Stimulated activated CD8-positive, alpha-beta memory T cell treated with anti-CD3 and anti-CD28 coated beads, Interleukin-7, amount 100 ng/mL, for 1 hour (primary cell): ENCODE measurements around the gene DPP7.
"Not testable (repeated sequence)": the region's sequence is repeated elsewhere in the genome, so short reads cannot be mapped to it uniquely, and the experiment has no call there.

ENCODE experiments used
- DNase-seq, 2 donors: peaks; one replicate each; pipeline ENCODE4 v3.0.0-alpha.2; 2020; ENCODE audit warnings: low read depth in 2 of 2

Gene DPP7

DNA sequence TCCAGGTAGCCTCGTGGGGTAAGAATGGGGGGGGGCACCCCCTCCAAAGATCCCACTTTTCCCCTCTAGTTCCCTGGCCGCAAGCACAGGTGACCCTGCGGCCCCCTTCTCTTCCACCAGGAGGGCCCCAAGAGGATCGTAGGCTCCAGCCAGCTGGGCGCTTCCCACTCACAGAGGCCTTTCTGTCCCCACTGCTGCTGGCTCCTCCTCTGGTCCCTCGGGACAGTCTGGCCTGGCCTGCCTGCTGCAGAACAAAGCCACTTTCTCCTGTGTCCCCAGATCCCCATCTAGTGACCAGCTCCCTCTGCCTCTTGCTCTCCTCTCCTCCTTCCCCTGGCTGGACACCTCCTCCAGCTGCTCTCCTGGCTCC is 43.6 kb downstream of the DPP7 start:
- DNase-seq, result no peak

DNA sequence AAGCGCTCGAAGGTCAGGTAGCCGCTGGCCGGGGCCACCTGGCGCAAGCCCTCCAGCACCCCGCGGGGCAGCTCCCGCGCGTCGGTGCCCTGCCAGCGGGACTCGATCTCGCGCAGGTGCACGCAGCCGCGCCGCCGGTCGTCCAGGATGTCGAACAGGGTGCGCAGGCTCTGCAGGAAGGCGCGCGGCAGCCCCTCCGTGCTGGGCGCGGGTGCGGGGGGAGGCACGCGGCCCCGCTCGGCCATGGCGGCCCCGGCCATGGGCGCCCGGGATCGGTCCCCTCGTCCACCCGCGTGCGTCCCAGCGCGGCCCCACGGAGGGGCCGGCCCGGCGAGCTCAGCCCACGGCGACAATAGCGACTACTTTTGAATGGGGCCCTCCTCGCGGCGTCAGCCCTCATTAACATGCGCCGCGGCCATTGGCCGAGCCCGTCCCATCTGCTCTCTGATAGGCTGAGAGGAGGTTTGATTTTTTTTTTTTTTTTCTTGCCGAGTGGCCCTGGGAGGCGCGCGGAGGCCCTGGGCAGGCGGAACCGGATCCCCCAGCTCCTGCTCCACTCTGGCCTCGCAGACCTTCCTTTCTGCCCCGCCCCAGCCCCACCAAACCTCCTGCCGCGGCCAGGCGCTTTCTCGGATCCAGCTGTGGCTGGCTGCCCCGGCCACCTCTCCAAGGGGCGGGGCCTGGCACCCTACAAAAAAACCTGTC is 44.2 kb downstream of the DPP7 start, which contains the start of gene SAPCD2:
TSS of gene SAPCD2 (minus strand) at position 357 of the 705 bp plus-strand sequence. CDS start at position 260, 97 bp downstream.
- DNase-seq, result peak; percentile 63

DNA sequence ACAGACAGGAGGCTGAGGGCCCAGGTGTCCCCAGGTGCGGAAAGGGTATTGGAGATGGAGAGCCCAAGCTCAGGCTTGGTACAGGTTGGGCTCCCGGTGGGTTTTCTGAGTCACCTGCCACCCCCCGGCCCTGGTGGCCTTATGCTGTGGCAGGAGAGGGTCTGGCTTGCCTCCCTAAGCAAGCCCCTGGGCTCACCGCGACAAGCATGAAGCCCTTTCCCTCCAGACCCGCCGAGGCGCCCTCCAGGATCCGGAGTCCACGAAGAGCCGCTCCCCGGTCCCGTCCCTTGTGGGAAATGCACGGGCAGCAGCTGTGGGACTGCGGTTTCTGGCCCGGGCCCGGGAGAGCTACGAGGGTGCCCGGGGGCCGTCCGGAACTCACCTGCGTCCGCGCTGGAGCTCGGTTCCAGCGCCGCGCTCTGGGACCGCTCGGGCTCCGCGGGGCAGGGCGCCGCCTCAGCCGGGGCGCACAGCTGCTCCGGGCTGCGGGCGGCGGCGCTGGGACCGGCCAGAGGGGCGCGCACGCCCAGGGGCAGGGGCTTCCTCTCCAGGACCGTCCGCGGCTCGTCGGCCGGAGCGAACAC is 44.9 kb downstream of the DPP7 start:
- DNase-seq, result no peak

DNA sequence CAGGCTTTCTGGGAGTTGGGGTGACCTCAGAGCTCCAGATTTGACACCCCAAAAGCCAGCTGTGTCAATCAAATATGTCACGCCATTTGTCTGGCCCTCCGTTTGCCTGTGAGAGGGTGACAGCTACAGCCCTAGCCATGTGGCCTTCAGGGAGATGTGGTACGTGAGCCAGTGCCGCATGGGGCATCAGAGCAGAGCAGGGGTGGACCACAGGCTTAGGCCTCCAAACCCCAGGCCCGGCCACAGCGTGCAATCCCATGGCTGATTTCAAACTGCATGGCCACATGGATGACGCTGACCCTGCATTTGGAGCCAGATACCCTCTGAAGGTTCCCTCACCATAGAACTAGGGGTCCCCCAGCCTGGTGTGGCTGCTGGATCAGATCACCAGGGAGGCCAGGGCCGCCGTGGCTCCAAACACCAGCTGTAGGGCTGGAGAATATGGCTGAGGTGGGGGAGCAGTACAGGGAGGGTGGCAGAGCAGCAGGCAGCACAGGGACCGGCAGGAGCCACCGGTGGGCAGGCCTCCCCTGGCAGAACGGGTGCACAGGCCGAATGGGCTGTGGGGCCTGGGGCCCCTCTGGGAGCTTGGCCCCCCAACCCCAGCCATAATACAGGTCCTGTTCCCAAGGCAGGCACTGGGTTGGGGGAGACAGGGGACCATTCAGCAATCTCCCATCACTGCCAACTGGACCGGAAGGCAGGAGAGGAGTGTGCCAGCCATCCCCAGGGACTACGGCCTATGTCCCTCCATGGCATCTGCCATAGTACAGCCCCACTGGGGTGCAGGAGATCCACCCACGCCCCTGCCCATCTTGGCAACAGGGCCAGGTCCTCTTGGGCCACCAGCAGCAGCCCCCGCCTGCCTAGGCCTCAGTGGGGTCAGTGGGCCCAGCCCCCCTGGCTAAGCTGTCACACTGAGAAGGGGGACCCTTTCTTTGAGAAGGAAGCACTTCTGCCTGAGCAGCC is 45.7 kb downstream of the DPP7 start:
- DNase-seq, result no peak

DNA sequence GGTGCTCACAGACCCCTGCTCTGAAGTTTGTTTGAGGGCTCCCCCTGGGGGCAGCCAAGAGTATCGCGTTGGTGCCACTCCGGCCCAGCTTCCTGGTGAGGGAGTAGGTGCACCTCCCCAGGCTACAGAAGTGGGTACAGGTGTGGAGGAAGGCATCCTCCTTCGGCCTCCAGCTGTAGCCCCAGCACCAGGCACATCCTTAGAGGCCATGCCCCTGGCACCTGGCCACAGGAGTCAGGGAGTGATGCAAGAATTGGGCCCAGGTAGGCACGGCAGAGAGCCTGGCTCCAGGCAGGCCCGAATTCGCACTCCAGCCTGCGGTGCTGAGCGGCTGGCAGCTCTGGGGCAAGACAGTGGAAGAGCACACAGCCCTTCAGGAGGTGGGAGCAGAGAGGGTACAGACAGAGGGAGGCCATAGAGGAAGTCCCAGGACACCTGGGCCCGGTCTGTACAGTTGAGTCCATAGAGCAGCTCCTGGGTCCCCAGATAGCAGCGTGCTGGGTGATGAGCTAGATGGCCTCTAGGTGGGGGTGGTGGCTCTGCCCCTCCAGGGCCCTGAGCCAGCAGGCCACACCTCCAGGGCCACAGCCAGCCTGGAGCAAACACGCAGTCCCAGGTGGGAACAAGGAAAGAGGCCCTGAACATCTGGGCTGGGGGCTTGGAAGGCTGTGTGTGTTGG is 46.5 kb downstream of the DPP7 start:
- DNase-seq, result peak; percentile 65 to 78

DNA sequence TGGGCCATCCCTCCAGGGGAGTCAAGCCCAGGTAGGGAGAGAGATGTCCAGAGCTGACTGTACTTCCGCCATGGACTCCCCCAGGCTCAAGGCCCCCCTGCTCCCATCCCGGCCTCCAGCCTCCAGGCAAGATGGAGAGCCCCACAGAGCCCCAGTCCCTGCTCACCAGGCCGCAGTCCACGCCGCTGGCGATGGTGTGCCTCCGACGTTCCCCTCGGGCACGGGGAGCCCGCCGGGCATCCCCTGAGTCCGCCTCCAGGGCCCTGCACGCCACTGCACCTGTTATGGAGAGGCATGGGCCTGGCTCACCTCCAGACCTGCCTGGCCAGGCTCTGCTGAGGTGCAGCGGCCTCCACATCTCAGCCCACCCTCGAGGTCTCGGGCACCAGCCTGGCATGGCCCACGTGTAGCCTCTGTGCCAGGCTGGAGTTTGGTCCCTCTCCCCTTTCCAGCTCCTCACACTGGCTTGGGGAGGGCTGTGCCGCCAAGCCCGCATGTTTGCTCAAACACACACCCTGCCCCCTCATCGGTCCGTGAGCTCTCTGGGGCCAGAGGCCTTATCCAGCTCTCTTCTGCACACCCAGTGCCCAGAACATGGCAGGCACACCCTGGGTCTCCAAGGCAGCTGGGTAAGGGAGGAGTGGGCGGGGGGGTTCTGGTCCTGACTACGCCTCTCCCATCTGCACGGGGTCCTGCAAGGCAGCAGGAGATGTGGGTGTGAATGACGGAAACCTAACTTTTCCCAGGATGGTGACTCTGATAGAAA is 48.3 kb downstream of the DPP7 start:
- DNase-seq, result no peak

DNA sequence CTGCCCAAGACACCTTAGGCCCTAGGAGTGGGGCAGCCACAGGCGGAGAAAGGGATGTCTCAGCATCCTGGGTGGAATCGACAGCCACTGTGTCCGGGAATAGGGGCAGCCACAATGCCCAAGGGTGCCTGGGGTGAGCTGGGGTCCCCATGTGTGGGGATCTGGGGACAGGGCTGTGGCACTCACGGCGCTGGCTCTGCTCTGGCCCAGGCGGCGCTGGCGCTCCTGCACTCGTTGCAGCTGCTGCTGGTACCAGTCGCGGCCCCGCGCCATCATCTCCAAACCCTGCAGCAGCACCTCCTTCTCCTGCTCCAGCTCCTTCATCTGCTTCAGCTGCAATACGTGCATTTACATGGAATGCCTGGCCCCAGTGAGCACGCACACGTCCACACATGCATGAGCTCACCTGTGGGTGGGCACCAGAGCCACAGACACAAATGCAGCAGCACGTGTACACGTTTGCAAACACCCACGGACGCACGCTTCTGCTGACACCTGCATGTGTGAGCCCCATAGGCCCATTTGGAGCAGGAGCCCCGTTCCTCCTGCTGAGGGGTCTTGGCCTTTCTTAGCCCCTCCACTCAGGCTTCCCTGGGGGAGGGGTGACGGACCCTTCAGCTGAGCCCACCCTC is 49.1 kb downstream of the DPP7 start:
- no peak for DNase-seq

DNA sequence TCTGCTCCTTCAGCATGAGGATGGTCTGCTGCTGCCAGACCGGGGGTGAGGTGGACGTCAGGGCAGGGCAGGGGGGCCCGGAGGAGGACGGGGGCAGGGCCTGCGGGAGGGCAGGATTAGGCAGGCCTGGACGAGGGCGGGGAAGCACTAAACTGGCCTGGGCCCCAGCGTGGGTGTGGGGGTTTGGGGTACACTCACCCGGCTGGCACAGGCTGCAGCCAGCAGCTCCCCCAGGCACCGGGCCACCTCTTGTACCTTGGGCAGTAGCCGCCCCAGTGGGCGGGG is 49.7 kb downstream of the DPP7 start:
- DNase-seq, result no peak

DNA sequence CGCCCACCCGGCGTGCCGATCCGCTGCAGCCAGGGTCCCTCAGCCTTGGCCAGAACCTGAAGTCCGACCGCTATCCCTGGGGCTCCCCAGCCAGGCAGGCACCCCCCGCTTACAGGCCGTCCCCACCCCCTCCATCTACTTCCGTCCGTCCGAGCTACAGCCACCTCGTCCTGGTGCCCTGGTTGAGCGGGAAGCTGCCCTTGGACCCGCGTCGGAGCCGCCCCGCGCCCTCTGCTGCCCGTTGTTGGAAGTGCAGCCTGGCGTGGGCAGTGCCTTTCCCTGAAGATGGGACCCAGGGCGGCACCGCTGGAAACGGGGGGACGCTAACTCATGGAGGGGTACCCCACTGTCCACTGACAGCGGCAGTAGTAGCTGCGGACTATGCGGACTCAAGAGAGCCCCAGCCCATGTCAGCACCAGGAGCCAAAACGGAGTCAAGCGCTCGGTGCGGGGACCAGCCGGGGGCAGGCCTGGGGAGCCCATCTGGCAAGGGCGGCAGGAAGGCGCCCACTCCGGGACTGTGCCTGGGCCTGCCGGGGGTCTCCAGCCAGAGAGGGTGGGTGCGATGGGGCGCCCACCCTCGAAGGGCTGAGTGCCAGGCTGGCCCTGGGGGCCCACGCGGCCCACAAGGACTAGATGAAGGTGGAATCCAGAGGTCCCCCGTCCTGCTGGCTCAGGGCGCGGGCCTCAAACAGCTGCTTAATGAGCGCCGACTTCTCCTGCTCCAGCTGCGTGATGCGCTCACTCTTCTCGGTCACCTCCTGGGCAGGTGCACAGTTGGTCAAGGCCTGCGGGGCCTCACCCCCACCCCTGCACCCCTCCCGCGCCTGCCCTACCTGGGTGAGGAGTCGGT is 50.3 kb downstream of the DPP7 start:
- DNase-seq, result peak in 1 of 2 donors; percentile 49

DNA sequence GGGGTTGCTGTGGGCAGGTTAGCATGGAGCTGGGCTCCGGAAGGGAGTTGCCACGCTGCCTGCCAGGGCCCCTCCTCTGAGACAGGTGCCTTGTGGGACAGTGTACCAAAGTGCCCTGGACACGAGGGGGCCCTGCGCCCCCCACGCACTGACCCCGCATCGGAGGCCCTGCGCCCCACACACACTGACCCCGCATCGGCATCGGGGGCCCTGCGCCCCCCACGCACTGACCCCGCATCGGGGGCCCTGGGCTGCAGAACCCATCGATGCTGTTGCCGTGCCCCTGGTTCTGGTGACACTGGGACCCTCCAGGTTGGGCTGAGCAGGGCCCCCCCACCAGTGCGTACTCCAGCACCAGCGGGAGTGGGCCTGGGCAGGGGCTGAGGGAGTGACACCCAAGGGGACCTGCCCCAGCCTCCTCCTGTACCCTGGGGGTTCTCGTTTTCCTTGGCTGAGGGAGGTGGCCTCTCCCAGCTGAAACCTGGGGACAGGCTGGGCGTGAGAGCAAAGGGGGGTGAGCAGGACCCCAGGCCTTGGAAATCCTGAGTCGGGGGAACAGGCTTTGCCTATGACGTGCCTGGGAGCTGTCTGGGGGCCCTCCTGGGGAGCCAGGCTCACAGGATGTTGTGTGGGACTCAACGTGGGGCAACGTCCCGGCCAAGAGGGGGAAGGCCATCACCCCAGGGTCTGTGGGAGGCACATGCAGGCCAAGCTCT is 51.1 kb downstream of the DPP7 start:
- no peak for DNase-seq

DNA sequence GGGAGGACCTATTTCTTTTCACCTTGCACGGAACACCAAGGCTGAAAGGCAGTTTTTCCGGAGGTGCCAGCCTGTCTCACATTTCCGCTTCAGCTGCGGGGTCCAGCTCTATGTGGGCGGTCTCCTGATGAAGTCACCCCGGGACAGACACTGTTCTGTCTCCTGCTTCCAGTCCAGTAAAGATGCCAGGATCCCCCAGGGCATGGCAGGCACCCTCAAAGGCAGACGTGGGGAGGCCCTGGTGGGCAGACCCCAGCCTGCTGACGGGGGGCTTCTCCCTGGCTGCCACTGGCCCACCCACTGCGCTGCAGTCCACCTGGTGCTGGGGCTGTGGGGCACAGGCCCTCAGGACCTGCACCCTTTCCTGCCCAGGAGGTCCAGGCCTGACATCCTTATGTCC is 51.7 kb downstream of the DPP7 start:
- not testable (repeated sequence) for DNase-seq

DNA sequence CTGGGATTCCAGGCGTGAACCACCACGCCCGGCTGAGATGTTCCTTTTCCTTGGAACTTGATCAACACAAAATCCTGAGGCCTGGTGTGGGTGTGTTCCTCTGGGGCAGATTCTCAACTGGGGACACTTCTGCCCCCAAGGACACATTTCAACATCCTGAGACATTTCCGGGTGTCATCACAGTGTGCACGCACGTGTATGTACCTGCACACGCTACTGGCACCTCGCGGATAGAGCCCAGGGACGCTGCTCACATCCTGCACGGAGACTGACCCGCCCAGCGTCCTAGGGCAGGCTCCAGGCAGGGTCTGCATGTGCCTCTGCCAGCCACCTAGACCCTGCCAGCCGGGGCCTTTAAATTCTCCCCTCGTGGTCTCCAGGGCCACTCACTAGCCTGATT is 52.1 kb downstream of the DPP7 start:
- DNase-seq, result no peak
